CD14-positive monocyte (primary cell): ENCODE measurements around the gene DUSP8. TPM values are rescaled to one million over a fixed set of nuclear protein-coding genes. Genes with fewer than 3 reads are reported as not detected.

Experiments used
- DNase-seq, 3 donors: peaks; one replicate each; pipeline ENCODE4 v3.0.0-alpha.2; 2011 to 2022
- H2AFZ ChIP-seq: 2 replicates; pipeline ENCODE4 v1.6.0; 2012; ENCODE audit warnings: mild to moderate bottlenecking, low read depth, low read length, inconsistent platforms; ENCODE audit not compliant: insufficient read depth, poor library complexity, severe bottlenecking
- H3K27ac ChIP-seq, 2 donors: 1 replicate in 1 of 2; 2 replicates in 1 of 2; pipeline ENCODE4 v1.5.1; 2012 to 2013; ENCODE audit warnings: low read length in 2 of 2, control low read depth in 1 of 2, inconsistent platforms in 1 of 2, low read depth in 1 of 2, mild to moderate bottlenecking in 1 of 2
- H3K27me3 ChIP-seq, 2 donors: one replicate each; pipeline versions ENCODE4 v1.6.0 to v1.6.1; 2011 to 2013; ENCODE audit warnings: low read length in 2 of 2; ENCODE audit not compliant: control insufficient read depth in 2 of 2, insufficient read depth in 2 of 2
- H3K36me3 ChIP-seq, 2 donors: replicated peaks in 1 of 2; 1 replicate in 1 of 2; 2 replicates in 1 of 2; pipeline versions ENCODE4 v1.5.1 to v1.6.1; 2012 to 2013; ENCODE audit warnings: low read length in 2 of 2, control low read depth in 1 of 2, inconsistent platforms in 1 of 2, mild to moderate bottlenecking in 1 of 2; ENCODE audit not compliant: insufficient read depth in 2 of 2, control insufficient read depth in 1 of 2
- H3K4me1 ChIP-seq, 2 donors: 1 replicate in 1 of 2; 2 replicates in 1 of 2; pipeline versions ENCODE4 v1.5.1 to v1.6.1; 2012 to 2013; ENCODE audit warnings: low read length in 2 of 2, control low read depth in 1 of 2, inconsistent platforms in 1 of 2, mild to moderate bottlenecking in 1 of 2, moderate library complexity in 1 of 2; ENCODE audit not compliant: insufficient read depth in 2 of 2, control insufficient read depth in 1 of 2
- H3K4me2 ChIP-seq: replicated peaks from 2 replicates; pipeline ENCODE3; 2012; ENCODE audit warnings: low read length, moderate library complexity, mild to moderate bottlenecking; ENCODE audit not compliant: poor library complexity, severe bottlenecking; ENCODE audit errors: extremely low read depth
- H3K4me3 ChIP-seq, 3 experiments: fragments of 200-600 bp in 1 of 3; sonication (generic) in 1 of 3; replicated peaks in 1 of 3; 1 replicate in 2 of 3; 2 replicates in 1 of 3; pipeline ENCODE4 v1.5.1; 2011 to 2013; ENCODE audit warnings: low read length in 3 of 3, mild to moderate bottlenecking in 3 of 3, control low read depth in 2 of 3, low read depth in 2 of 3, inconsistent platforms in 1 of 3, moderate library complexity in 1 of 3
- H3K79me2 ChIP-seq: 2 replicates; pipeline ENCODE4 v1.6.0; 2012; ENCODE audit warnings: mild to moderate bottlenecking, control low read depth, inconsistent platforms, low read length, moderate library complexity; ENCODE audit not compliant: insufficient read depth
- H3K9ac ChIP-seq: 2 replicates; pipeline ENCODE4 v1.6.0; 2017; ENCODE audit warnings: low read length, mild to moderate bottlenecking; ENCODE audit not compliant: insufficient read depth, poor library complexity, severe bottlenecking
- H3K9me3 ChIP-seq, 2 donors: replicated peaks in 1 of 2; 1 replicate in 1 of 2; 2 replicates in 1 of 2; pipeline versions ENCODE4 v1.5.1 to v1.6.1; 2012 to 2013; ENCODE audit warnings: low read length in 2 of 2, control low read depth in 1 of 2; ENCODE audit not compliant: control insufficient read depth in 1 of 2, insufficient read depth in 1 of 2
- H4K20me1 ChIP-seq: 2 replicates; pipeline ENCODE4 v1.6.0; 2012; ENCODE audit warnings: mild to moderate bottlenecking, low read length, control low read depth, moderate library complexity; ENCODE audit not compliant: insufficient read depth
- H3K27ac Mint-ChIP-seq, 7 donors: one replicate each; pipeline ENCODE4 v1.8.0; 2020; ENCODE audit warnings: mild to moderate bottlenecking in 7 of 7, mixed read lengths in 7 of 7, moderate library complexity in 6 of 7, inconsistent platforms in 2 of 7
- H3K27me3 Mint-ChIP-seq, 3 donors: one replicate each; pipeline ENCODE4 v1.8.0; 2021 to 2022; ENCODE audit warnings: low read depth in 3 of 3, mild to moderate bottlenecking in 3 of 3, mixed read lengths in 3 of 3, moderate library complexity in 3 of 3, inconsistent platforms in 1 of 3
- H3K36me3 Mint-ChIP-seq, 2 donors: one replicate each; pipeline ENCODE4 v1.8.0; 2020; ENCODE audit warnings: mixed read lengths in 2 of 2, inconsistent platforms in 1 of 2, mild to moderate bottlenecking in 1 of 2
- H3K4me1 Mint-ChIP-seq: one replicate; pipeline ENCODE4 v1.8.0; 2020; ENCODE audit warnings: mild to moderate bottlenecking, mixed read lengths
- H3K4me3 Mint-ChIP-seq, 2 donors: one replicate each; pipeline ENCODE4 v1.8.0; 2020; ENCODE audit warnings: mild to moderate bottlenecking in 2 of 2, mixed read lengths in 2 of 2, moderate library complexity in 1 of 2
- H3K9me3 Mint-ChIP-seq, 7 donors: one replicate each; pipeline ENCODE4 v1.8.0; 2020 to 2022; ENCODE audit warnings: mixed read lengths in 7 of 7, mild to moderate bottlenecking in 6 of 7, moderate library complexity in 6 of 7, inconsistent platforms in 2 of 7
- CTCF ChIP-seq: fragments of 200-600 bp; IDR thresholded peaks from one replicate; pipeline ENCODE4 v1.8.0; 2022; ENCODE audit warnings: antibody characterized with exemption, mild to moderate bottlenecking
- WGBS: methylation state at CpG from one replicate; pipeline ENCODE4 v1.1.5; 2013; ENCODE audit warnings: missing lambda C conversion rate; ENCODE audit not compliant: insufficient coverage; 5-methylcytosine and 5-hydroxymethylcytosine counted together
- intact Hi-C, 2 donors: fragments of 100-400 bp; cut with micrococcal nuclease; formaldehyde crosslinking; loops; one replicate each; pipeline versions ENCODE4 v1.15.0 to v1.15.1; 2023
- polyA plus RNA-seq, 3 donors: library from polyadenylated mRNA; depleted of rRNA in 1 of 3; unstranded in 2 of 3; stranded (reverse) in 1 of 3; fragments of 300-500 nt in 2 of 3; fragments of >200 nt in 1 of 3; fragmentation: Illumina TruSeq in 2 of 3; gene quantifications; 1 replicate in 2 of 3; 2 replicates in 1 of 3; pipeline ENCODE4 v1.2.3, GENCODE V29; 2012 to 2021

DUSP8 gene
- polyA plus RNA-seq, 3 donors = 0.61 TPM; not detected in 2

GRCh38 chr11:1548221-1549070 is 23.6 kb downstream of the DUSP8 start:
- peak overlapping the region; percentile 29 for H2AFZ ChIP-seq
- H3K27me3 ChIP-seq = peaks cover 20 to 60% of the 10 kb centered on the region in 2 donors
- peak overlapping the region; percentile 64 to 83 for H3K4me3 Mint-ChIP-seq
- peak overlapping the region; percentile 21 for H3K9ac ChIP-seq
- DNase-seq = no peak
- peak overlapping the region; percentile 67 for H3K4me2 ChIP-seq
- H3K79me2 ChIP-seq = no peaks in the 10 kb centered on the region
- H3K9me3 ChIP-seq = peaks cover 0 to 7% of the 10 kb centered on the region in 2 donors
- peaks cover 52 to 69% (median 57%) of the 10 kb centered on the region in 3 donors for H3K27me3 Mint-ChIP-seq
- no peaks in the 10 kb centered on the region for H3K36me3 Mint-ChIP-seq
- H4K20me1 ChIP-seq = no peaks in the 10 kb centered on the region
- H3K36me3 ChIP-seq = no peaks in the 10 kb centered on the region
- peaks cover 0 to 7% (median 3%) of the 10 kb centered on the region in 7 donors for H3K9me3 Mint-ChIP-seq
- peaks cover 15 to 23% of the 10 kb centered on the region in 2 donors for H3K4me1 ChIP-seq
- intact Hi-C loops = no loop called here
- H3K4me3 ChIP-seq = peak overlapping the region in 2 of 3 experiments; percentile 9 to 61
- 16% methylated on average over 13 of the region's 34 CpGs for WGBS
- peak overlapping the region in 1 of 7 donors; percentile 40 for H3K27ac Mint-ChIP-seq
- H3K4me1 Mint-ChIP-seq = peaks cover 9% of the 10 kb centered on the region
- no peak overlapping the region for H3K27ac ChIP-seq
- no peak for TF ChIP-seq CTCF

- no peak for TF ChIP-seq CTCF
- H3K9me3 Mint-ChIP-seq = peaks cover 0 to 6% (median 3%) of the 10 kb centered on the region in 7 donors
- intact Hi-C loops = no loop called here
- H3K36me3 Mint-ChIP-seq = no peaks in the 10 kb centered on the region
- Histone ChIP-seq H3K27ac (no peak overlapping the region), H3K36me3 (no peaks in the 10 kb centered on the region), H3K79me2 (no peaks in the 10 kb centered on the region), H3K27me3 (peaks cover 20 to 57% of the 10 kb centered on the region in 2 donors), H4K20me1 (no peaks in the 10 kb centered on the region), H3K9ac (peak overlapping the region; percentile 21), H3K4me1 (peaks cover 15 to 23% of the 10 kb centered on the region in 2 donors), H3K9me3 (peaks cover 0 to 7% of the 10 kb centered on the region in 2 donors), H3K4me3 (peak overlapping the region in 1 of 3 experiments; percentile 61), H3K4me2 (peak overlapping the region; percentile 67), H2AFZ (peak overlapping the region; percentile 29)
- H3K27ac Mint-ChIP-seq = peak overlapping the region in 1 of 7 donors; percentile 42
- WGBS = 5% methylated on average over 19 of the region's 33 CpGs
- H3K4me3 Mint-ChIP-seq = peak overlapping the region in 1 of 2 donors; percentile 80
- H3K4me1 Mint-ChIP-seq = peaks cover 9% of the 10 kb centered on the region
- peaks cover 49 to 65% (median 56%) of the 10 kb centered on the region in 3 donors for H3K27me3 Mint-ChIP-seq
- no peak for DNase-seq
These were observed 24.5 kb downstream of the DUSP8 start for GRCh38 chr11:1547467-1548098.
